ENCODE measurements around the gene SAFB.

The SAFB gene

GRCh38 chr19:5592531-5593342 is 30.1 kb upstream of the SAFB start:
- Histone ChIP-seq H3K9me3 (replicated peaks in 1 of 2; ENCODE audit: control insufficient read depth in 2 of 2, insufficient read depth in 1 of 2, low read depth in 1 of 2, low read length in 2 of 2) (no peaks in the 10 kb centered on the region), H2AFZ (ENCODE audit: low read length) (no peak overlapping the region), H4K8ac (ENCODE audit: low read depth, low read length) (no peak overlapping the region), H2BK12ac (ENCODE audit: low read length) (no peak overlapping the region), H3K4me2 (ENCODE audit: insufficient read depth, low read length, poor library complexity, severe bottlenecking) (no peak overlapping the region), H3K27me3 (ENCODE audit: control insufficient read depth in 3 of 3, insufficient read depth in 3 of 3, low read depth in 1 of 3, low read length in 3 of 3) (no peaks in the 10 kb centered on the region), H3K18ac (ENCODE audit: low read length) (no peak overlapping the region), H3K4ac (ENCODE audit: low read length) (no peak overlapping the region), H2AK5ac (ENCODE audit: low read depth, low read length) (no peak overlapping the region), H3K9ac (ENCODE audit: low read depth, low read length, poor library complexity) (no peak overlapping the region), H3K4me1 (ENCODE audit: control insufficient read depth in 2 of 2, insufficient read depth in 1 of 2, low read depth in 1 of 2, low read length in 2 of 2) (no peaks in the 10 kb centered on the region), H2BK15ac (ENCODE audit: low read length) (no peak overlapping the region), H3K4me3 (ENCODE audit: low read length in 2 of 2) (no peak overlapping the region), H3K79me1 (ENCODE audit: low read depth, low read length) (peaks cover 3% of the 10 kb centered on the region), H3K27ac (replicated peaks; ENCODE audit: low read length) (no peak overlapping the region), H3K36me3 (replicated peaks in 1 of 2; ENCODE audit: control insufficient read depth in 2 of 2, insufficient read depth in 2 of 2, low read length in 2 of 2) (peaks cover 65 to 98% of the 10 kb centered on the region in 2 donors), H3K23ac (ENCODE audit: low read depth, low read length, poor library complexity) (no peak overlapping the region), H2BK5ac (ENCODE audit: low read length) (no peak overlapping the region), H2BK120ac (ENCODE audit: low read depth, low read length) (no peak overlapping the region), H3K14ac (ENCODE audit: low read length) (no peak overlapping the region), H4K91ac (ENCODE audit: low read depth, low read length, poor library complexity) (no peak overlapping the region)
- no CpG with 5 or more reads among the region's 24 CpGs for WGBS, 2 donors (ENCODE audit: extremely low coverage in 2 of 2, insufficient read length in 2 of 2, insufficient replicate concordance in 1 of 2)
- DNase-seq (ENCODE audit: low spot score), result no peak

DNA sequence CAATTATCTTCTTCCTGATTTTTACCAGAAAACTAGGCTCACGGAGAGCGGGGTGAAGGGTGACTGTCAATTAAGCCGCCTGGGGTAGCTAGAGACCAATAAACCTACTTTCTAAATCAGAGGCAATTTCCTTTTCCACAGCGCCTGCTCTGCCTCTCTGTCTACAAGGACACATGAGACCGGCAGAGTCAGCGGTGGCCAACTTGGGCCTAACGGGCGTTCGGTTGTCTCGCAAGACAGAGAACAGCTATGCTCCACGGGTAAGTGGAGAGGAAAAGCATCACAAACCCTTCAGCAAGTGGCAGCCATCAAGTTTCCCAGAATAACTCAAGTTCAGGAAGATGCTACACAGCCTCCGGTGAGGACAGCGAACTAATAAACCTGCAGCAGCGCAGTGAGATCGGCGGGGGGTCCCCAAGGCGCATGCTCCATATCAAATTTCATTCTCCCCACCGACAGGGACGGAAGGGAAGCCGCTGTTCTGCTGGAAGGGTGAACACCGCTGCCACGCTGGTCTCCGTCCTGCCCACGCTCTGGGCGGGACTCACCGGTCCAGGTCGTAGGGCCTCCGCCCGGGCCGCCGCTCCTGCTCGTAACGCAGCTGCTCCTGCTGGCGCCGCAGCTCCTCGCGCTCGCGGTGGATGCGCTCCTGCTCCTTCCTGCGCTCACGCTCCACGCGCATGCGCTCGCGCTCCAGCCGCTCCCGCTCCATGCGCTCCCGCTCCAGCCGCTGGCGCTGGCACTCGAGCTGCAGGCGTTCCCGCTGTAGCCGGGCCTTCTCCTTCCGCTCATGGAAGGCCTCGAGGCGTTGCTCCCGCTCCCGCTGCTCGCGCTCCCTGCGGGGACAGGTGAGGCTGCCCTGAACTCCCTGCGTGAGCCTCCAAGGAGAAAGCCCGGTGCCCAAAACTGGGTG is 29.3 kb upstream of the SAFB start:
- no peak overlapping the region for H3K27ac ChIP-seq (replicated peaks; ENCODE audit: low read length)
- H3K36me3 ChIP-seq (replicated peaks in 1 of 2; ENCODE audit: control insufficient read depth in 2 of 2, insufficient read depth in 2 of 2, low read length in 2 of 2), result peaks cover 64 to 98% of the 10 kb centered on the region in 2 donors
- WGBS, 2 donors (ENCODE audit: extremely low coverage in 2 of 2, insufficient read length in 2 of 2, insufficient replicate concordance in 1 of 2), result no CpG with 5 or more reads among the region's 67 CpGs

GRCh38 chr19:5594521-5594950 is 28.3 kb upstream of the SAFB start:
- Histone ChIP-seq H3K18ac (ENCODE audit: low read length) (no peak overlapping the region), H3K9ac (ENCODE audit: low read depth, low read length, poor library complexity) (no peak overlapping the region), H2BK120ac (ENCODE audit: low read depth, low read length) (no peak overlapping the region), H3K4me1 (ENCODE audit: control insufficient read depth in 2 of 2, insufficient read depth in 1 of 2, low read depth in 1 of 2, low read length in 2 of 2) (no peaks in the 10 kb centered on the region), H2AFZ (ENCODE audit: low read length) (no peak overlapping the region), H3K4ac (ENCODE audit: low read length) (no peak overlapping the region), H4K91ac (ENCODE audit: low read depth, low read length, poor library complexity) (no peak overlapping the region), H3K9me3 (replicated peaks in 1 of 2; ENCODE audit: control insufficient read depth in 2 of 2, insufficient read depth in 1 of 2, low read depth in 1 of 2, low read length in 2 of 2) (no peaks in the 10 kb centered on the region), H3K79me1 (ENCODE audit: low read depth, low read length) (peaks cover 3% of the 10 kb centered on the region), H3K36me3 (replicated peaks in 1 of 2; ENCODE audit: control insufficient read depth in 2 of 2, insufficient read depth in 2 of 2, low read length in 2 of 2) (peaks cover 67 to 98% of the 10 kb centered on the region in 2 donors), H3K4me3 (ENCODE audit: low read length in 2 of 2) (no peak overlapping the region), H3K23ac (ENCODE audit: low read depth, low read length, poor library complexity) (no peak overlapping the region), H2BK5ac (ENCODE audit: low read length) (no peak overlapping the region), H2AK5ac (ENCODE audit: low read depth, low read length) (no peak overlapping the region), H3K14ac (ENCODE audit: low read length) (no peak overlapping the region), H3K27ac (replicated peaks; ENCODE audit: low read length) (no peak overlapping the region), H3K27me3 (ENCODE audit: control insufficient read depth in 3 of 3, insufficient read depth in 3 of 3, low read depth in 1 of 3, low read length in 3 of 3) (no peaks in the 10 kb centered on the region), H4K8ac (ENCODE audit: low read depth, low read length) (no peak overlapping the region), H2BK12ac (ENCODE audit: low read length) (no peak overlapping the region), H3K4me2 (ENCODE audit: insufficient read depth, low read length, poor library complexity, severe bottlenecking) (no peak overlapping the region), H2BK15ac (ENCODE audit: low read length) (no peak overlapping the region)
- DNase-seq (ENCODE audit: low spot score), result no peak
- WGBS, 2 donors (ENCODE audit: extremely low coverage in 2 of 2, insufficient read length in 2 of 2, insufficient replicate concordance in 1 of 2), result no CpG with 5 or more reads among the region's 7 CpGs

More for the DNA sequence above, 29.3 kb upstream of the SAFB start:
- no peak overlapping the region for H2AFZ ChIP-seq (ENCODE audit: low read length)
- no peak overlapping the region for H4K91ac ChIP-seq (ENCODE audit: low read depth, low read length, poor library complexity)
- H2BK15ac ChIP-seq (ENCODE audit: low read length), result no peak overlapping the region
- H3K9ac ChIP-seq (ENCODE audit: low read depth, low read length, poor library complexity), result no peak overlapping the region
- H4K8ac ChIP-seq (ENCODE audit: low read depth, low read length), result no peak overlapping the region
- no peaks in the 10 kb centered on the region for H3K27me3 ChIP-seq (ENCODE audit: control insufficient read depth in 3 of 3, insufficient read depth in 3 of 3, low read depth in 1 of 3, low read length in 3 of 3)
- H3K18ac ChIP-seq (ENCODE audit: low read length), result no peak overlapping the region
- H3K23ac ChIP-seq (ENCODE audit: low read depth, low read length, poor library complexity), result no peak overlapping the region
- H2BK120ac ChIP-seq (ENCODE audit: low read depth, low read length), result no peak overlapping the region
- H2BK12ac ChIP-seq (ENCODE audit: low read length), result no peak overlapping the region
- H3K9me3 ChIP-seq (replicated peaks in 1 of 2; ENCODE audit: control insufficient read depth in 2 of 2, insufficient read depth in 1 of 2, low read depth in 1 of 2, low read length in 2 of 2), result no peaks in the 10 kb centered on the region
- H3K4me2 ChIP-seq (ENCODE audit: insufficient read depth, low read length, poor library complexity, severe bottlenecking), result no peak overlapping the region
- H3K14ac ChIP-seq (ENCODE audit: low read length), result no peak overlapping the region
- H3K4ac ChIP-seq (ENCODE audit: low read length), result no peak overlapping the region
- no peak overlapping the region for H3K4me3 ChIP-seq (ENCODE audit: low read length in 2 of 2)
- H3K4me1 ChIP-seq (ENCODE audit: control insufficient read depth in 2 of 2, insufficient read depth in 1 of 2, low read depth in 1 of 2, low read length in 2 of 2), result no peaks in the 10 kb centered on the region
- no peak for DNase-seq (ENCODE audit: low spot score)
- peaks cover 3% of the 10 kb centered on the region for H3K79me1 ChIP-seq (ENCODE audit: low read depth, low read length)
- H2BK5ac ChIP-seq (ENCODE audit: low read length), result no peak overlapping the region
- H2AK5ac ChIP-seq (ENCODE audit: low read depth, low read length), result no peak overlapping the region

DNA sequence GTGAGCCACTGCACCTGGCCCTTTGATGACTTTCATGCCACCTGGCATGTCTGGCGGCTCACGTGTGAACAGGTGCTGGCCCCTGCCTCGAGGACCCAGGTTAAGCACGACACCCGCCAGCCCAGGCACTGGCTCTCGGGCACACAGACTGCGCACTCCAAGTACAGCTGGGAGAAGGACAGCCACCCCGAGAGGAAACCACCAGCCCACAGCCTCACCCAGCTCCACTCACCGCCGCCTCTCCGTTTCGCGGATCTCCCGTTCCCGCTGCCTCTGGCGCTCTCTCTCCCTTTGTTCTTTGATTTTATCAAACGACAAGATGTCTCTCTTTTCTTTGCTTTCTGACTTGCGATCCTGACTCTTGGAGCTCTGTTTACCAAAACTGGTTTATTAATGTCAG is 27.8 kb upstream of the SAFB start:
- no peak for DNase-seq (ENCODE audit: low spot score)
- no peak overlapping the region for H3K27ac ChIP-seq (replicated peaks; ENCODE audit: low read length)
- H2BK15ac ChIP-seq (ENCODE audit: low read length), result no peak overlapping the region
- no peak overlapping the region for H2BK12ac ChIP-seq (ENCODE audit: low read length)
- H3K4me3 ChIP-seq (ENCODE audit: low read length in 2 of 2), result no peak overlapping the region
- no peak overlapping the region for H2BK5ac ChIP-seq (ENCODE audit: low read length)
- no CpG with 5 or more reads among the region's 18 CpGs for WGBS, 2 donors (ENCODE audit: extremely low coverage in 2 of 2, insufficient read length in 2 of 2, insufficient replicate concordance in 1 of 2)
- no peak overlapping the region for H3K18ac ChIP-seq (ENCODE audit: low read length)
- H3K4me1 ChIP-seq (ENCODE audit: control insufficient read depth in 2 of 2, insufficient read depth in 1 of 2, low read depth in 1 of 2, low read length in 2 of 2), result no peaks in the 10 kb centered on the region
- H3K27me3 ChIP-seq (ENCODE audit: control insufficient read depth in 3 of 3, insufficient read depth in 3 of 3, low read depth in 1 of 3, low read length in 3 of 3), result no peaks in the 10 kb centered on the region
- H3K9ac ChIP-seq (ENCODE audit: low read depth, low read length, poor library complexity), result no peak overlapping the region
- no peaks in the 10 kb centered on the region for H3K9me3 ChIP-seq (replicated peaks in 1 of 2; ENCODE audit: control insufficient read depth in 2 of 2, insufficient read depth in 1 of 2, low read depth in 1 of 2, low read length in 2 of 2)
- peaks cover 3% of the 10 kb centered on the region for H3K79me1 ChIP-seq (ENCODE audit: low read depth, low read length)
- H3K4me2 ChIP-seq (ENCODE audit: insufficient read depth, low read length, poor library complexity, severe bottlenecking), result no peak overlapping the region
- no peak overlapping the region for H4K91ac ChIP-seq (ENCODE audit: low read depth, low read length, poor library complexity)
- no peak overlapping the region for H3K4ac ChIP-seq (ENCODE audit: low read length)
- no peak overlapping the region for H4K8ac ChIP-seq (ENCODE audit: low read depth, low read length)
- H2AFZ ChIP-seq (ENCODE audit: low read length), result no peak overlapping the region
- H3K23ac ChIP-seq (ENCODE audit: low read depth, low read length, poor library complexity), result no peak overlapping the region
- no peak overlapping the region for H2BK120ac ChIP-seq (ENCODE audit: low read depth, low read length)
- H3K14ac ChIP-seq (ENCODE audit: low read length), result no peak overlapping the region
- no peak overlapping the region for H2AK5ac ChIP-seq (ENCODE audit: low read depth, low read length)
- H3K36me3 ChIP-seq (replicated peaks in 1 of 2; ENCODE audit: control insufficient read depth in 2 of 2, insufficient read depth in 2 of 2, low read length in 2 of 2), result peaks cover 70 to 98% of the 10 kb centered on the region in 2 donors

All from neuronal stem cell (in vitro differentiated cells).